HG02642 (cell line): ENCODE data around the gene PPFIA3.

Experiments used
- ATAC-seq: cut with Tn5 transposase; IDR thresholded peaks from one replicate; pipeline ENCODE4 v1.9.1; 2021; ENCODE audit warnings: mild to moderate bottlenecking; ENCODE audit not compliant: unreplicated experiment, poor library complexity

Gene PPFIA3

GRCh38 chr19:49101160-49101559 lies 18.2 kb upstream of the PPFIA3 start:
- ATAC-seq, result no peak

GRCh38 chr19:49102303-49102702 lies 17.0 kb upstream of the PPFIA3 start:
- no peak for ATAC-seq

- ATAC-seq, result no peak
Measured at GRCh38 chr19:49103331-49104085, 15.8 kb upstream of the PPFIA3 start.

GRCh38 chr19:49104229-49104864 lies 15.0 kb upstream of the PPFIA3 start:
- ATAC-seq, result no peak

GRCh38 chr19:49106648-49107135 lies 12.7 kb upstream of the PPFIA3 start:
- ATAC-seq, result no peak

GRCh38 chr19:49107625-49108459 lies 11.5 kb upstream of the PPFIA3 start:
- ATAC-seq, result no peak

- ATAC-seq, result no peak
Measured at GRCh38 chr19:49109051-49109450, 10.3 kb upstream of the PPFIA3 start.

- ATAC-seq, result no peak
Measured at GRCh38 chr19:49109569-49110233, 9.6 kb upstream of the PPFIA3 start.

- no peak for ATAC-seq
Measured at GRCh38 chr19:49110567-49110966, 8.8 kb upstream of the PPFIA3 start.

GRCh38 chr19:49111218-49111998 lies 7.9 kb upstream of the PPFIA3 start:
- ATAC-seq, result no peak

GRCh38 chr19:49113762-49114629 lies 5.3 kb upstream of the PPFIA3 start, which contains the start of gene LIN7B:
LIN7B (plus strand) TSS chr19:49114370; CDS start chr19:49114405, 35 bp downstream.
- ATAC-seq, result peak; percentile 50

GRCh38 chr19:49114630-49115363 lies 4.5 kb upstream of the PPFIA3 start:
- no peak for ATAC-seq

- no peak for ATAC-seq
Measured at GRCh38 chr19:49116544-49116943, 2.8 kb upstream of the PPFIA3 start.

GRCh38 chr19:49117677-49118564 lies 1.4 kb upstream of the PPFIA3 start:
- no peak for ATAC-seq

GRCh38 chr19:49118565-49119410 lies 556 bp upstream of the PPFIA3 start, which contains the start of gene C19orf73:
C19orf73 (minus strand) TSS chr19:49119143; CDS start chr19:49119022, 121 bp downstream.
- peak; percentile 83 for ATAC-seq

- no peak for ATAC-seq
Measured at GRCh38 chr19:49120325-49120683, 960 bp downstream of the PPFIA3 start.
